Measurements from ENCODE around the gene LPCAT1.
A peak's percentile ranks its signal among the peaks of the same experiment; 100 is the strongest.
"Not testable (repeated sequence)": the region's sequence is repeated elsewhere in the genome, so short reads cannot be mapped to it uniquely, and the experiment has no call there.

Gene LPCAT1

GRCh38 chr5:1462358-1462757 is 61.4 kb downstream of the LPCAT1 start:
- no peak for DNase-seq

- DNase-seq = no peak
These were observed 62.4 kb downstream of the LPCAT1 start for GRCh38 chr5:1461396-1461795.

GRCh38 chr5:1460054-1460682 is 63.6 kb downstream of the LPCAT1 start:
- DNase-seq = no peak

GRCh38 chr5:1459435-1459834 is 64.3 kb downstream of the LPCAT1 start:
- not testable (repeated sequence) for DNase-seq

GRCh38 chr5:1456110-1456881 is 67.5 kb downstream of the LPCAT1 start:
- DNase-seq = not testable (repeated sequence)

GRCh38 chr5:1453613-1454012 is 70.1 kb downstream of the LPCAT1 start:
- DNase-seq = no peak

GRCh38 chr5:1449081-1449630 is 74.6 kb downstream of the LPCAT1 start:
- no peak for DNase-seq

GRCh38 chr5:1448511-1449011 is 75.2 kb downstream of the LPCAT1 start:
- DNase-seq = no peak

- no peak for DNase-seq
These were observed 75.9 kb downstream of the LPCAT1 start for GRCh38 chr5:1447671-1448361.

- DNase-seq = no peak
These were observed 77.0 kb downstream of the LPCAT1 start for GRCh38 chr5:1446602-1447343.

- no peak for DNase-seq
These were observed 77.8 kb downstream of the LPCAT1 start for GRCh38 chr5:1445689-1446601.

GRCh38 chr5:1445313-1445688 is 78.5 kb downstream of the LPCAT1 start, which contains the start of gene SLC6A3:
TSS of gene SLC6A3 (minus strand) at chr5:1445440. CDS start at chr5:1443197, 2,243 bp downstream.
- DNase-seq = peak; percentile 10

- DNase-seq = no peak
These were observed 79.2 kb downstream of the LPCAT1 start for GRCh38 chr5:1444361-1445189.

- DNase-seq = no peak
These were observed 79.8 kb downstream of the LPCAT1 start for GRCh38 chr5:1443991-1444360.

GRCh38 chr5:1443171-1443570 is 80.6 kb downstream of the LPCAT1 start:
- DNase-seq = no peak

GRCh38 chr5:1442222-1443145 is 81.3 kb downstream of the LPCAT1 start:
- DNase-seq = no peak

- DNase-seq = no peak
These were observed 82.4 kb downstream of the LPCAT1 start for GRCh38 chr5:1441166-1441865.

- DNase-seq = no peak
These were observed 83.7 kb downstream of the LPCAT1 start for GRCh38 chr5:1440098-1440493.

Data from activated naive CD4-positive, alpha-beta T cell treated with Interleukin-2 at 50 U/mL for 16 hours (primary cell).